ENCODE results near the gene CISTR.

GRCh38 chr12:53759261-53759660 lies 7.5 kb upstream of the CISTR start:
- TF ChIP-seq CTCF (IDR thresholded peaks at IDR 0.05) (no peak), POLR2A (IDR thresholded peaks at IDR 0.05) (no peak), POLR2AphosphoS5 (IDR thresholded peaks at IDR 0.05) (no peak)
